Transverse colon (tissue), 4 donors: Measurements from ENCODE around the gene CDK13. TPM values are rescaled to one million over a fixed set of nuclear protein-coding genes. Genes with fewer than 3 reads are reported as not detected.

Source experiments
- DNase-seq: peaks from one replicate; pipeline ENCODE4 v3.0.0-alpha.2; 2019
- H3K27ac ChIP-seq, 4 donors: fragments of 200-600 bp; sonication (generic); 2 replicates each; pipeline ENCODE4 v1.5.1; 2016 to 2018; ENCODE audit warnings: inconsistent platforms in 4 of 4
- H3K27me3 ChIP-seq: fragments of 200-600 bp; sonication (generic); 2 replicates; pipeline ENCODE4 v1.5.1; 2017; ENCODE audit warnings: inconsistent platforms
- H3K36me3 ChIP-seq, 4 donors: fragments of 200-600 bp; sonication (generic); 2 replicates each; pipeline ENCODE4 v1.5.1; 2017 to 2019; ENCODE audit warnings: inconsistent platforms in 4 of 4
- H3K4me1 ChIP-seq, 4 donors: fragments of 200-600 bp; sonication (generic); 2 replicates each; pipeline ENCODE4 v1.5.1; 2017 to 2020; ENCODE audit warnings: inconsistent platforms in 4 of 4
- H3K4me3 ChIP-seq, 4 donors: fragments of 200-600 bp; sonication (generic); 1 replicate in 1 of 4; 2 replicates in 3 of 4; pipeline versions ENCODE4 v1.5.1 to v1.6.1; 2017 to 2019; ENCODE audit warnings: inconsistent platforms in 4 of 4
- H3K9me3 ChIP-seq, 2 donors: fragments of 200-600 bp; sonication (generic); 2 replicates each; pipeline ENCODE4 v1.5.1; 2017 to 2019; ENCODE audit warnings: inconsistent platforms in 2 of 2
- CTCF ChIP-seq, 5 experiments: fragments of 200-600 bp in 3 of 5; fragments of 450-650 bp in 2 of 5; sonication (generic) in 3 of 5; IDR thresholded peaks; 1 replicate in 2 of 5; 2 replicates in 3 of 5; pipeline ENCODE4 v1.5.1; 2016 to 2017; ENCODE audit warnings: antibody characterized with exemption in 5 of 5, inconsistent platforms in 3 of 5, mild to moderate bottlenecking in 2 of 5, moderate library complexity in 1 of 5
- EP300 ChIP-seq: sonication (generic); formaldehyde crosslinking; IDR thresholded peaks from one replicate; pipeline ENCODE4 v1.6.1; 2017; ENCODE audit warnings: antibody characterized with exemption, low read depth
- POLR2A ChIP-seq: fragments of 450-650 bp; IDR thresholded peaks from one replicate; pipeline ENCODE4 v1.6.1; 2016; ENCODE audit warnings: antibody characterized with exemption, mild to moderate bottlenecking, moderate library complexity
- POLR2AphosphoS5 ChIP-seq, 3 donors: sonication (generic); formaldehyde crosslinking; IDR thresholded peaks; one replicate each; pipeline ENCODE4 v1.6.1; 2016; ENCODE audit warnings: antibody characterized with exemption in 3 of 3
- WGBS, 2 donors: methylation state at CpG; one replicate each; pipeline ENCODE4 v1.1.5; 2018; ENCODE audit warnings: low coverage in 1 of 2; 5-methylcytosine and 5-hydroxymethylcytosine counted together
- in situ Hi-C, 4 donors: fragments of 200-750 bp; cut with MboI; loops; one replicate each; pipeline versions ENCODE4 v1.15.0 to v1.15.1; 2017; ENCODE audit warnings: low sequenced_read_pairs in 3 of 4, low pct_ligation_motif_present in 1 of 4, low pct_unique_long_range_greater_than_20kb in 1 of 4
- intact Hi-C: fragments of 100-400 bp; cut with DNase I; formaldehyde crosslinking; loops from one replicate; pipeline ENCODE4 v1.15.1; 2023; ENCODE audit warnings: low total_unique reads
- total RNA-seq, 4 donors: library from RNA; depleted of rRNA; stranded (reverse); fragments of >200 nt; gene quantifications; one replicate each; pipeline ENCODE4 v1.1.0, GENCODE V29; 2016

The CDK13 gene
- total RNA-seq, 4 donors from 2014 or later = 102 to 192 (median 128) TPM

- Histone ChIP-seq H3K27me3 (no peaks in the 10 kb centered on the region), H3K9me3 (no peaks in the 10 kb centered on the region), H3K4me3 (no peak overlapping the region), H3K27ac (no peak overlapping the region), H3K36me3 (no peaks in the 10 kb centered on the region), H3K4me1 (no peaks in the 10 kb centered on the region)
- 71 to 91% methylated on average over 3 of the region's 3 CpGs for whole genome bisulfite sequencing, 2 donors
- intact Hi-C loops (no loop called here), in situ Hi-C loops (no loop called here)
- no peak for DNase-seq
- no peak for TF ChIP-seq POLR2A
- no peak for TF ChIP-seq EP300
- no peak for TF ChIP-seq POLR2AphosphoS5 (IDR thresholded peaks at IDR 0.05)
- TF ChIP-seq CTCF (IDR thresholded peaks at IDR 0.05) = no peak
These were observed 13.3 kb upstream of the CDK13 start for GRCh38 chr7:39936761-39937160.

GRCh38 chr7:39937366-39938153, 12.5 kb upstream of the CDK13 start:
- no peaks in the 10 kb centered on the region for H3K4me1 ChIP-seq
- no peak overlapping the region for H3K27ac ChIP-seq
- no peaks in the 10 kb centered on the region for H3K36me3 ChIP-seq
- DNase-seq = no peak
- H3K9me3 ChIP-seq = no peaks in the 10 kb centered on the region
- H3K27me3 ChIP-seq = no peaks in the 10 kb centered on the region
- in situ Hi-C loops = no loop called here
- TF ChIP-seq POLR2A (no peak), POLR2AphosphoS5 (IDR thresholded peaks at IDR 0.05) (no peak), EP300 (no peak), CTCF (IDR thresholded peaks at IDR 0.05) (no peak)
- no peak overlapping the region for H3K4me3 ChIP-seq
- intact Hi-C loops = no loop called here
- 69 to 85% methylated on average over 2 of the region's 2 CpGs for WGBS, 2 donors

- Histone ChIP-seq H3K9me3 (no peaks in the 10 kb centered on the region), H3K4me3 (no peak overlapping the region), H3K4me1 (peaks cover 0 to 2% (median 1%) of the 10 kb centered on the region in 4 donors), H3K27me3 (no peaks in the 10 kb centered on the region), H3K36me3 (no peaks in the 10 kb centered on the region), H3K27ac (no peak overlapping the region)
- intact Hi-C loops (no loop called here), in situ Hi-C loops (no loop called here)
- WGBS, 2 donors = 93% methylated on average over 2 of the region's 2 CpGs
- TF ChIP-seq POLR2AphosphoS5 (IDR thresholded peaks at IDR 0.05) = no peak
- TF ChIP-seq CTCF (IDR thresholded peaks at IDR 0.05) = no peak
- TF ChIP-seq POLR2A = no peak
- no peak for TF ChIP-seq EP300
- no peak for DNase-seq
These were observed 7.2 kb upstream of the CDK13 start for GRCh38 chr7:39942883-39943282.

- Histone ChIP-seq H3K4me3 (no peak overlapping the region), H3K4me1 (peaks cover 0 to 9% (median 8%) of the 10 kb centered on the region in 4 donors), H3K9me3 (no peaks in the 10 kb centered on the region), H3K27me3 (no peaks in the 10 kb centered on the region), H3K36me3 (no peaks in the 10 kb centered on the region), H3K27ac (no peak overlapping the region)
- in situ Hi-C loops = no loop called here
- no peak for DNase-seq
- TF ChIP-seq POLR2AphosphoS5 (IDR thresholded peaks at IDR 0.05) (no peak), CTCF (IDR thresholded peaks at IDR 0.05) (no peak), EP300 (no peak), POLR2A (no peak)
- intact Hi-C loops = loop anchor here (5.0 kb wide), 1 partner anchor 106 kb away; no protein-coding TSS in a partner anchor
- 72 to 90% methylated on average over 7 to 9 of the region's 9 CpGs for WGBS, 2 donors
These were observed 3.4 kb upstream of the CDK13 start for GRCh38 chr7:39946693-39947092.
